T follicular helper cell (primary cell): ENCODE measurements around the gene CRAT.

ENCODE experiments used
- DNase-seq: peaks from one replicate; pipeline ENCODE4 v3.0.0-alpha.2; 2020; ENCODE audit warnings: low read depth
- total RNA-seq, 2 experiments: gene quantifications; one replicate each; lab custom pipeline; 2026; lab: John Stamatoyannopoulos, UW

The CRAT gene
- total RNA-seq = 6.7 to 22.0 reads per million in 2 experiments

DNA sequence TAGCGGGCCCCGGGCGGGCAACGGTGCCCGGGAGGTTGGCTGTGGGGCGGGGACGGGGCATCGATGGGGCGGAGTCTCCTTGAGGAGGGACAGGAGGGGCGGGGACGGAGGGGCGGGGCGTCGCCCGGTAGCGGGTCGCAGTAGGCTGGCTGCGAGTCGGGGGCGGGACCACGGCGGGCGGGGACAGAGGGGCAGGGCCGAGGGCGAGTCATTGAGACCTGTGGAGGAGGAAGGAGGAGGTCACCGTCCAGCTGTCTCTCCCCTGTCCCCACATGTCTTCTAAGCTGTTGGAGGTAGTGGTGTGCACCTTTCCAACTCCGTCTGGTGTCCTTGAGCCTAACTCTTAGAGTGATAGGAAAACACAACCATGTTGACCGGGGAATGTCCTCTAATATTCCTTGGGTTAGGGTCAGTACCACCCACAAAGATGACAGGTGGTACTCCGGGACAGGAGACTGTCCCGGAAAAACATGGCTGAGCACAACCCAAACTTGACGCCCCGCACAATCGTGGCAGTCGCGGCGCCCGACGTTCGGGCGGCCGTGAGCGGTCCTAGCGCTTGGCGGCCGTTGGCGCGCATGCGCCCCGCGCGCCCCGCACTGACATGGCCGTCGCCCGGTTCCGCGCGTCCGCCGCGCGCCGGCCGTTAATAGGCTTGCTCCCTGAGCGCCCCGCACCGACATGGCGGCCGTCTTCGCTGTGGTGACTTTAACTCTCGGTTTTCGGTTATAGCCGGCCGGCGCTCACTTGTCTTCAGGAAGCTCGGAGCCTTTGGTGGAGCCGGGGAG, at the start of gene CRAT, which contains the start of gene PTPA:
CRAT (minus strand) TSS at position 54 of the 788 bp plus-strand sequence. CDS start 284 bp downstream, outside the sequence.
PTPA (plus strand) TSS at position 676 of the 788 bp plus-strand sequence. CDS start 186 bp downstream, outside the sequence.
- peak; percentile 96 for DNase-seq

DNA sequence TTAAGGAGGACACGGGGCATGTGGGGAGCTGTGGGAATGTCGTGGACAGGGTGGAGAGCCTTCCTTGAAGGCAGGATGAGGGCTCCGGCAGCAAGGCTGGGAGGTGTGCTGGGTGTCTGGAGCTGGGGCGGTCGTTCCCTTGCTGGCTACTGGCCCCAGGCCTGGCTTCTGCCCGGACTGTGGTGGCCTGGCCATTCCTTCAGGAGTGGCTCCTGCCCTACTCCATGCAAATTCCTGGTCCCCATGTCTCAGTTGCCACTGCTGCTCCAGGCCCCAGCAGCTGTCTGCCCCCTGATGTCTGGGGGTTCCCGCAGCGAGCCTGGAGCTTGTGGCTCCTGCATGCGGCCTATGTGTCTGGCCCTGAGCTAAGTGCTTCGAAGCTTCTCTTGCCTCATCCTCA, 45.6 kb upstream of the CRAT start:
- DNase-seq = no peak

DNA sequence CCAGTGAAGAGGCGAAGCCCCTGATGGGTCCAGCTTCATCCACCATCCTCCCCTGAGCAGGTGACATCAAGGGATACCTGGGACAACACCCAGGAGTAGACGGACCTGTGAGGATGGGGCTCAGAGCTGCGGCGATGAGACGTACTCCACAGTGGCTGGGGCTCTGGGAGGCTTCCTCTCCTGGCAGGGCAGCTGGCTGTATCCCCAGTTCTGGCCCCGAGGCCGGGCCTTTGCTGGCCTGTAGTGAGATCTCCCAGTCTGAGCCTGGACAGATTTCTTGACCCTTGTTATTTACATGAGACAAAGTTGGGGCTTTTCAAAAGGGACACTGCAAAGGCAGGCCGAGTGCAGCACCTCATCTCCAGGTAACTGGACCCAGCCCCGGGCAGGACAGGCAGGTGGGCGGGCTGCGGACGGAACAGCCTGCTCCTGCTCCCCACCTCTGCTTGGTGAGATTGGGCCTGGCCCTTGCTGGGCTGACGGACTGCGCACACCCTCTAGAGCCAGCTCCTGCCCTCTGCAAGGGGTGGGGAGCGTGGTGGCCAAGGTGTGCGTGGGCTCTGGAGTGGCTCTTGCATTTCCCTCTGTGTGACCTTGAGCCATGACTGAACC, 44.4 kb upstream of the CRAT start:
- DNase-seq = no peak

DNA sequence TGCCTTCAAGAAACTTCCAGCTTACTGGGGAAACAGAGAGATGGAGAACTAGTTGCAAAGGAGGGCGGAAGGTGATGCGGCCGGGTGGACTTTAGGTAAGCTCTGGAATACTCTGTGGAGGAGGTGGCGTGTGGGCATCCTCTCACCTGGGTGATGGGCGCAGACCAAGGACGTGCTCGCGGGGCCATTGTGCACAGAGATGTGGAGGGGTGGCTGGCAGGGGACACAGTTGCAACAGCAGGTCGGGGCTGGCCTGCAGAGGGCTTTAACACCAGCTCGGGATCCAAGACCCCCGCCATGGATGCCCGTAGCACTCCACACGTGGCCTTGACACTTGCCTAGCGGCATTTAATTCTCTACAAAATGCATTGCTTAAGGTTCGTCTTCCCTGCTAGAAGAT, 40.9 kb upstream of the CRAT start:
- no peak for DNase-seq

DNA sequence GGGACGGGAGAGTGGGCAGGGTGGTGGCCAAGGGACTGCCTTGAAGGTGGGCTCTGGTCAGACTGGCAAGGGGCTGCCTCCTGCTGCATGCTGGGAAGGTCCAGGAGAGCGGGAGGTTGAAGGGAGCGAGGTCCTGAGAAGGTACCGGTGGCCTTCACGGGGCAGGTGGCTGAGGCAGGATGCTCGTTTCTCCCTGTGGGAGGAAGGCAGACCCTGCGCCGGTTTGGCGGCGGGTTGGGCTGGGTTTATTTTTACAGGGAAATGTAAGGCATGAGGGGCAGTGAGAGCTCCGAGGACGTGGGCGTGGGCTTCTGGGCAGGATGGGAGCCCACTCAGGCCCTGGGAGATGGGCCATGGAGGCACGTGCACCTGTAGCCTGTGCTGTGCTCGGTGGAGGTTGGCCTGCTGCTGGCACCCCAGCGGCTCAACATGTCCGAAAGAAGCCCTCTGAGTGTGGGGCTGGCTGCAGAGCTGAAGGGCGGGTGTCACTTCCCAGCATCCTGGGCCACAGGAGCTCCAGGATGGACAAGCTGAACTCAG, 40.1 kb upstream of the CRAT start:
- DNase-seq = no peak

DNA sequence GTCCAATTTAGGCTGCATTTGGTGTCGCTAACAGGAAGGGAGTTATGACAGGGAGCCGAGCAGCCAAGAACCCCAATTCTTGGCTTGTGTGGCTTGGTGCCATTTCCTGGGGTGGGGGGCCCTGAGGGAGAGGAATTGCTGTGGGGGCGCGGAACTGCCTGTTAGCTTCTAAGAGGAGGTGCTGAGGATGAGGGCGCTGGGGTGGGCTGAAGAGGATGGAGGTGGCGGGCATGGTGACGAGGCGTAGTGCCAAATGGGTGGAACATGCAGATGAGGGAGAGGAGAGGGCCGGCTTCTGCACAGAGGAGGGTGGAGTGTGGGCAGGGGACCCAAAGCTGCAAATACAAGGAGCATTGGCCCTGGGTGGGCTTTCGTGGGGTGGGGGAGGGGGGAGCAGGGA, 39.5 kb upstream of the CRAT start:
- no peak for DNase-seq

DNA sequence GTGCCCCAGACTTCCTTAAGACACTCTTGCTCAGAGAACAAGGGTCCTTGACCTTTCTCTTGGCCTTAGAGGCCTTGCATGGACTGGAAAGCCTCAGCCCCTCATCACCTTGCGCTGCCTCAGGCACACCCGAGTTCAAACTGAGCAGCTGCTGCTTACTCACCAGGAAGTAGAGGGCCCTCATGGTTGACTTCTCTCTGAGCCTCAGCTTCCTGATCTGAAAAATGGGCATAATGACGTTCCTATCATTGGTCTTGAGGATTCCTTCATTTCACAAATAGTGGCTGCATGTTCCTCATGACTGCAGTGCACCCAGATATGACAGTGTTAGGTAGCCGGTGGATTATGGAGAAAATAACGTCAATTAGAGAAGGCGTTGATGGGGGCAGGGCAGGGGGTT, 38.8 kb upstream of the CRAT start:
- DNase-seq = no peak

DNA sequence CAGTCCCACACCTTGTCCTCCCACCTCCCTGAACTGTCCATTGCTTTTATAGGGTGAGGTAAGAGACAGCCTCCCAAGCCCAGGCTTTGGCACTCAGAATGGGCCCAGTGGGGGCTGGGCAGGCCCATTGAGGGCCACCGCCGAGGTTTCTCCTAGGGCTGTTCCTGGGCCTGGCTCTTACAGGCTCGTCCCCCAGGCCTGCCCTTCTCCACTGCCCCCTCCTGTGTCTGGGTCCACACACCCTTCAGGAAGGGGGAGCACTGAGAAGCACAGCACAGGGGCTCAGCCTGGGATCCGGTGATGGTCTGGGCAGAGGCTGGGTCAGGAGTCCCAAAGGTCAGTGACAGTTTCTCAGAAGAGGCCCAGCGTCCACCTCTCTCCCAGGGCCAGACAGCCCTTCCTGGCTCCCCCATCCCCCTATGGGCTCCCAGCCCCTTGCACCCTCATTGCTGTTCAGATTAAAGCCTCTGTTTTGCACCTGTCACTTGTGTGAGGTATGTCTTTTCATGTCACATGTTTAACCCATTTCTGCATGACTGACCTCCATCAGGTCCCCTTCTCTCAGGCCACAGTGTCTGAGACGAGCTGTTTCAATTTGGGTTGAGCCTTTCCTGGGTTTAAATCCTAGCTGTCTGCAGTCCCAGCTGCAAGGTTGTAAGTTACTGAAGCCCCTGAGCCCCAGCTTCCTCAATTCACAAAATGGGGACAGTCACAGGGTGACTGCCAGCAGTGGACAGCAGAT, 38.0 kb upstream of the CRAT start:
- no peak for DNase-seq

DNA sequence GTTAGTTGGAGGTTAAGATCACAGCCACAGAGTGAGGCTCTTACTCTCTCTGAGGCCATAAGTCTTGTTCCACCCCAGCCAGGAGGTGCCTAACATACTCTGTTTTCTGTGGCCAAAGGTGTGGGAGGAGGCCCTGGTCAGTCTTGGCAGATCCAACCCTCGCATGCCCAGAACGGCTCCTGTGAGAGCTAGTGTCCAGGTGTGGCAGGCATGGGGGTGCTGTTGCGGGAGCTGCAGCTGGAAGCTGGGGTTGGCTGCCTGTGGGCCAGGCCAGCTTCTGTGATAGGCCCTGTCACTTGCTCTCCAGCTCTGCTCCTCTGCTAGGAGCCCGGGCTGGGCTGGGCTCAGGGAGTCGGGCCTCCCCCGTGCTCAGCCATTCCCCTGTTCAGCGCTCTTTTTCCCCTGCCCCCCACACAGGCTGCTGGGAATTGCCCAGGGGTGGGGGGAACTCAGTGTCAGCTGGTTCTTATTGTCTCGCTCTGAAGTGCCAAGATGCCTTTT, 35.9 kb upstream of the CRAT start:
- no peak for DNase-seq

DNA sequence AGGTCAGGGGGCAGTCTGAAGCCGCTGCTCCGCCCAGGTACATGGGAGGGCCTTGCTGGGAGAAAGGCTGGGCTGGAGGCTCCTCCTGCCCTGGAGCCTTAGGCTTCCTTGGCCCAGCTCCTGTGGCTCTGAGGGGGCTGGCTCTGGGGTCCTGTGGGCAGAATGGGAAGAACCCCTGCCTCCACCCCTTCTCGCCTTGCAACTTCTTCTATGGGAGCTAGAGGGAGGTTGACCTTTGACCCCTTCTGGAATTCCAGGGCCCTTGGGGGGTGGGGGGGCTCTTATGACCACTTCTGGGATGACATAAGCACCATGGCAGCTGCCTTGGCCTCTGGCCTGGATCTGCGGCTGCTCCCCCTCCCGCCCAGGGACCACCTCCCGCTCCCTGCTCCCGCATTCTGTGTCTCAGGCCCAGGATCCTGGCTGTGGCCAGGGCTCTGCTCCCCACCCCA, 35.3 kb upstream of the CRAT start:
- DNase-seq = no peak

DNA sequence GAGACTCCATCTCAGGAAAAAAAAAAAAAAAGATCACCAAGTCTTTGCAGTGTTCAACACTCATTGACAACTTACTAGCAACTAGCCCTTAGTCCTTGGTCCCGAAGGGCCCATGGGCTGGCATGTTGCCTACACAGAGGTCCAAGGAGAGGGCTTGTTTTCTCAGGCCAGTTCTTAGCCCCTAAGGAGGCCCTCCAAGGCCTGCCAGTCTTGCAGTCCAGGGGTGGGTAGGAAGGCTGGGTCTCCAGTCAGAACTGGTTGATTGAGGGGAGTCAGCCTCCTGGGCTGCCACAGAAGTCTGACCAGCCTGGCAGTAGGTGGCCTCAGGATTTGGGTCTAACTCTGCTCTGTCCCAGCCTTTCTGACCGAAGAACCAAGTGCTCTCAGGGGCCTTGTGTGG, 34.7 kb upstream of the CRAT start:
- no peak for DNase-seq

DNA sequence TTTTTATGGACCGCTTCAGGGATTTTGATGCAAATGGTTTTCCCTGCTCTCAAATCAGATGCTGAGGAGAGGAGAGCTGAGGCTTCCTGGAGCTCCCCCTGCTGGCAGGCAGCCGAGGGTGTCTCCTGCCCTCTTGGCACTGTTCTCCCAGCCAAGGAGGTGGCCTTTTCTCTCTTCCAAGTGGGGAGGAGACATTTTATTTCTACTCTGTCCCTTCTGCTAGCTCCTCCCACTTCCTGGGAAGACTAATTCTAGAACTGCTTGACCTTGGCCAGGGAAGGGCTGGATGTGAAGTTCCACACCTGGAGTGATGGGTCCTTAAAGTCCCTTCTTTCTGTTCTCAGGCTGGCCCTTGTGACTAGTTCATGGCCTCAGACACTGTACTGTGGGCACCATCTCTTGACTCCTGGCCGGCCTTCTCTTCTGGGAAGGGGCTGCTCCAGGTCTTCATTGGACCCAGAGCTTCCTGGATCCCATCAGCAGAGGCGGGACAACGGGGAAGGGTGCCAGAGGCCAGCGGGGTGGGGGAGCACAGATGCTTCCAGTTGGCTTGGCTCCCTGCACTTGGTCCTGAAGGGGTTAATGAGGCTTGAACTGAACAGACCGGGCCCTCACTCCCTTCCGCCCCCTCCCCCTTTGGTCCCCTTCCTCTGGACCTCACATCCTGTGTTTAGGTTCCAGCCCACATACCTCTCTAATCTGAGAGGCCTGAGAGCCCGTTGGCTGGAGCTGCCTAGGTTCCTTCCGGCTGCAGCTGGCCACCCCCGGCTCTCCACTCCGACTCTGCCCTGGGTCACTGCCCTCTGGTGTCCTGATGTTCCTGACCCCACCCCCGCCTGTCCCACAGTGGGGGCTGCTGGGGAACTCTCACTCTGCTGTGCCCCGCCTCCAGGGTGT, 32.7 kb upstream of the CRAT start:
- DNase-seq = peak; percentile 64

DNA sequence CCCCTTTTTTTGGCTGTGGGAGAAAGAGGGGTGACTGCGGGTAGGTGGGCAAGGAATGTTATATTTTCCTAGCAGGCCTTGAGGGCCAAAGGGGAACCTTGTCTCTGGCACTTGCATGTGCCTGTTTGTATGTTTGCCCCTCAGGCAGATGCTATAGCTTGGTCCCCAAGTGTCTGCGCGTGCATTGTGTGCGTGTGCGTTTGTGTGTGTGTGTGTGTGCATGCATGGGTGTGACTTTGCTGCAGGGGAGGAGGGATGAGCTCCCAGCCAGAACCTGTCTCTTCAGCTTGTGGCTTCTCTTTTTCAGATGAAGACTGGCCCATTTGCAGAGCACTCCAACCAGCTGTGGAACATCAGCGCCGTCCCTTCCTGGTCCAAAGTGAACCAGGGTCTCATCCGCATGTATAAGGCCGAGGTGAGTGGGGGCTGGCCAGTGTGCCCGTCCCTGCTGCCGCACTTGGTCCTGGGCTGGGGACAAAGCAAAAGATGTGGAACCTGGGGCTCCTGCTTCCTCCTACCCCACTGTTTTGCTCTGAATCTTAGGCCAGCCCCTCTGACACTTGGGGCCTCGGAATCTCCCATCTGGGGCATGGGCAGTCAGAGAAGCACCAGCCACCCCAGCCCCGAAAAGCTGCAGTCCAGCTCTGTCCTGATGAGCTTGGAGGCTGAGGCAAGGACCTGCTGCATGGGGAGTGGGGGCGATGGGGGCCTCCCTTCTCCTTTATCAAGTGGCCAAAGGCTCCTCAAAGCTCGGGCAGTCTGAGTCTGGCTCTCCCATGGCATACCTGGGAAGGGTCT, 31.7 kb upstream of the CRAT start:
- DNase-seq = no peak

DNA sequence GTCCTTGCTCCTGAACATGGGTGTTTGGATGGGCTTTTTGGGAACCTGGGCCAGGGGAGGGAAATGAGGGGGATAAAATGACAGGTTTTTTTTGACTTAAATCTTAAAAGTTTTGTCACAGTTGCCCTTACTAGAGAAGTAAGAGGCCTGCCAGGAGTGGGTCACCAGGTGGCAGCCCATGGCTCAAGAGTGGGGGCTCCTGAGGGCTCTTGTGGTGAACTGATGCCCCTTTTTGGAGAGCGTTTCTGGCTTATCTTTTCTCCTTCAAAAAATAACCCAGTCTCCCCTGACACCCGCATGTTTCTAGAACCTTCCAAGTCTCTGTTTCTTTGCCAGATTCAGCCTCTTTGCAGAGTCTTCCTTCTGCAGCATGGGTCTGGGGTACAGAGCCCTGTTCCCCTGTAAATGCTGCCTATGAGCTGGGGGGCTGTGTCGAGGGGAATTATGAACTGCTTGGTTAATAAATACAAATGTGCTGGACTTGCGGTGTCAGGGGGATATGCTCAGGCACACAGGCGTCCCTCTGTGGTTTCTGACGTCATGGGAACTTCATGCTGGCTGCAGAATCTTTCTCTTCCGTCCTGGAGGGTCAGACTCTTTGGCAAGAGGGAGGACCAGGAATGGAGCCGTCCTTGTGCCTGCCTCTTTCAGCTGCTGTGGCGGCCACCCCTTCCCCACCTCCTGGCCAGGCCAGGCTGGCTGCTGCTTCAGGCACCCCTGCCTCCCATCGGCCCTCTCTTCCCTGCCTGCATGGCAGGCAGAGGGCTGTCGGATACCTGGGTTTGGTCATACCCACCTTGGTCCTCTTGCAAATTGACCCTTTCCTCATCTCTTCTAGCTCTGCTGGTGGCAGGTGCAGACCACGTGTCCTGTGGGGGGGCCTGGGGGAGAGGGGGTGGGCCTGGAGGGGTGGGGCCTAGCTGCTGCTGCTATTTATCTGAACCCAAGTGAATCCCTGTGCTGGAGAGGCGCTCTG, 30.8 kb upstream of the CRAT start:
- no peak for DNase-seq

DNA sequence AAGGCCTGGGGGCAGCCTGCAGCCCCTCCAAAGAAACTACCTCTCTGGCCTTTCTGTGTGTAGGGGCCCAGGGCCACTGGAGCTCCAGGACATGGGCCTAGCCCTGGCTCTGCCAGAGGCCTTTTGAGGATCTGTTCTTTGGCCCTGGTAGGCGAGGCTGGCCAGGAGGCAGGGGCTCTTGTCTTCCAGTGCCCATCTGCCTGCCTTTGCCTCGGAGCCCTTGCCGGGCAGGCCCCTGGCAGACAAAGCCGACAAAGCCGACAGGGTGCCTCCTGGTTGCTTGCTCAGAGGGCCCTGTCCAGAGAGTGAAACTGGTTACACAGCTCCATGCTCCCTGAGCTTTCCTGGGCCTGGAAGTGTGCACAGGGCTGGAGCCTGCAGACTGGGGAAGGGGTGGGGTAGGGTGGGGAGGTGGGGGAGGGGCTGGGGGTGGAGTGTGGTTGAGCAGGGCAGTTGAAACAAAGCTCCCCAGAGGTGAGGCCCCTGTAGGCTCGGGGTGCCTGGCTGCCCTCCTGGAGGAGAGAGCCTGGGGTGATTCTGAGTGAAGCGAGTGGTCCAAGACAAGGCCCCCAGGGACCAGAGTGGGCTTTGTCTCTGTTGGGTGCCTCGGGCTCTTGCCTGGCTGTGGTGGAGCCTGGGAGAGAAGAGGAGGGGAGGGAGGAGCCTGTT, 29.9 kb upstream of the CRAT start:
- no peak for DNase-seq

DNA sequence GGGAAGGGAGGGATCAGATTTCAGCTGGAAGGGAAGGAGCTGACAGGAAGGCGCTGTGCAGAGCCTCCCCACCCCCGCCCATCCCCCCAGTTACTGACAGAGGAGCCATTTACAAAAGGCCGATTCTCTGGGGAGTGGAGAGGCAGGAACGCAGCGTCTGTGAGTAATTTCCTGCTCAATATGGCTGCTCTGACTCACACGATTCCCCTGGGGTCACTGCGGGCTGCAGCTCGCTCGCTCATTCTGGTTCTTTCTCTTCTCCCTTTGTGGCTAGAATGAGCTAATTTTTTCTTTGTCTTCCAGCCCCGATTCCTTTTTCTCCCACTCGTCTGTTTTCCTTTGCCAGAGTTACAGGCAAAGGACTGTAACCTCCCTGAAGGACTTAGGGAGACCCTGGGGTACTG, 29.4 kb upstream of the CRAT start:
- peak; percentile 70 for DNase-seq

DNA sequence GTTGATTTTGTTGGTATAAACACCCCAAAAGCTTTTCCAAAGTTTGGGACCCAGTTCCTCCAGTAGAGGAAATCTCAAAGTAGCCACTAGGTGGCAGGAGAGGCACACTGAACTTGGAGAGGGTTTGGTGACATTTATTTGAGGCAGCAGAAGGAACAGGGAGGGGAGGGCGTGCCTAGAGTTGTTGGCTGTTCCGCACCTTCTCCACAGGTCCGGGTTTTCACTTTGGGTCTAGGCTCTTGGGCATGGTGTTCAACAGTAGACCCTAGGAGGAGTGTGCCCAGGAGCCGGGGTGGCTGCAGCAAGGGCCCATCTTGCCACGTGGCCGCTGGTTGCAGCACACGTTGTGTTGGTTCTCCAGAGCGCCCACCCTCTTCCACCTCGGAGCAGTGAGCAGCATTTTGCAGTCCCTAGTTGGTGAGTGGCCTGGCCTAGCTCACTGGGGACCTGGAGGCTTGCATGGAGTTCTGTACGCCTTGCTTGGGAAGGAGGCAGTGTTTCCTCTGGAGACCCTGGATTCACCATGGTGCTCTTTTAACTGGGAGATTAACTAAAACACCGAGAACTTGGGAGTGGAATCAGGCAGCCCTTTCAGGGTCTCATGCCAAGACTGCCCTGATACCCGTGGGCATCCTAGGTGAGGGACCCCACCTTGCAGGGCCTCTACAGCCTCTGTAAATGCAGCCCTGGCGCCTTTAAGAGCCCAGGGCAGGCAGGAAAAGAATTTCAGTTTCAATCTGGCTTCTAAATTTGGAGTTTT, 28.8 kb upstream of the CRAT start:
- peak; percentile 65 for DNase-seq
